GM12891 (cell line): Measurements from ENCODE around the gene CRTC3.

Experiments used
- PAX5 ChIP-seq: IDR thresholded peaks from 2 replicates; pipeline ENCODE4 v1.6.1; 2011; ENCODE audit warnings: low read length, moderate library complexity, mild to moderate bottlenecking; ENCODE audit not compliant: insufficient read depth, severe bottlenecking
- POLR2A ChIP-seq: IDR thresholded peaks from 2 replicates; pipeline ENCODE4 v1.6.1; 2011; ENCODE audit warnings: low read depth, low read length, control low read depth
- POLR2AphosphoS5 ChIP-seq: IDR thresholded peaks from 2 replicates; pipeline ENCODE4 v1.6.1; 2011; ENCODE audit warnings: low read depth, low read length, control low read depth
- SPI1 ChIP-seq: IDR thresholded peaks from 2 replicates; pipeline ENCODE4 v1.6.1; 2011; ENCODE audit warnings: low read depth, low read length, control low read depth
- TAF1 ChIP-seq: IDR thresholded peaks from 2 replicates; pipeline ENCODE4 v1.6.1; 2011; ENCODE audit warnings: low read depth, low read length, control low read depth

GRCh38 chr15:90493647-90494046 is 36.1 kb upstream of the CRTC3 start:
- TF ChIP-seq POLR2AphosphoS5: no peak
- no peak for TF ChIP-seq POLR2A
- TF ChIP-seq PAX5: no peak
- no peak for TF ChIP-seq SPI1
- TF ChIP-seq TAF1: no peak
